KG1 (cell line): ENCODE results near the gene DUSP2.

Experiments
- DNase-seq: peaks from one replicate; lab custom pipeline; 2025; lab: John Stamatoyannopoulos, UW

The DUSP2 gene

GRCh38 chr2:96131813-96132745 lies 13.2 kb downstream of the DUSP2 start:
- no peak for DNase-seq

GRCh38 chr2:96131152-96131812 lies 14.0 kb downstream of the DUSP2 start:
- no peak for DNase-seq

GRCh38 chr2:96130483-96130882 lies 14.8 kb downstream of the DUSP2 start:
- no peak for DNase-seq

GRCh38 chr2:96129528-96130120 lies 15.6 kb downstream of the DUSP2 start:
- no peak for DNase-seq

- DNase-seq = no peak
Observed at GRCh38 chr2:96128456-96128855, 16.8 kb downstream of the DUSP2 start.

GRCh38 chr2:96124406-96125265 lies 20.6 kb downstream of the DUSP2 start:
- no peak for DNase-seq

- DNase-seq = no peak
Observed at GRCh38 chr2:96123936-96124335, 21.3 kb downstream of the DUSP2 start.

GRCh38 chr2:96123290-96123689 lies 21.9 kb downstream of the DUSP2 start:
- no peak for DNase-seq

- DNase-seq = no peak
Observed at GRCh38 chr2:96122391-96122790, 22.8 kb downstream of the DUSP2 start.

- DNase-seq = no peak
Observed at GRCh38 chr2:96121414-96121813, 23.8 kb downstream of the DUSP2 start.

- no peak for DNase-seq
Observed at GRCh38 chr2:96120991-96121390, 24.2 kb downstream of the DUSP2 start.

- DNase-seq = no peak
Observed at GRCh38 chr2:96120091-96120720, 25.0 kb downstream of the DUSP2 start.

- DNase-seq = no peak
Observed at GRCh38 chr2:96119389-96119751, 25.9 kb downstream of the DUSP2 start.

- no peak for DNase-seq
Observed at GRCh38 chr2:96118698-96119388, 26.4 kb downstream of the DUSP2 start.

GRCh38 chr2:96117701-96118588 lies 27.3 kb downstream of the DUSP2 start:
- no peak for DNase-seq

GRCh38 chr2:96116879-96117533 lies 28.2 kb downstream of the DUSP2 start:
- DNase-seq = no peak

GRCh38 chr2:96116424-96116878 lies 28.8 kb downstream of the DUSP2 start, which contains the start of gene ADRA2B:
Gene ADRA2B, minus strand, starts transcription at chr2:96116571. Its CDS starts 422 bp downstream, at chr2:96116149.
- DNase-seq = no peak

GRCh38 chr2:96115631-96116423 lies 29.4 kb downstream of the DUSP2 start:
- no peak for DNase-seq
